Pancreas (tissue), 10 donors: ENCODE measurements around the gene BRDT. TPM values are rescaled to one million over a fixed set of nuclear protein-coding genes. Genes with fewer than 3 reads are reported as not detected.

Experiments
- ATAC-seq, 4 donors: fragments of 200-7000 bp; cut with Tn5 transposase; one replicate each; pipeline versions ENCODE4 v1.8.0 to v1.9.1; 2020; ENCODE audit warnings: mild to moderate bottlenecking in 4 of 4, moderate library complexity in 4 of 4
- DNase-seq, 6 donors: peaks; one replicate each; pipeline ENCODE4 v3.0.0-alpha.2; 2020
- FAIRE-seq: peaks from 2 replicates; lab custom pipeline; 2012; peaks lifted over from hg19 to GRCh38; lab: Jason Lieb, UNC
- H3K27ac ChIP-seq, 4 donors: fragments of 200-600 bp; sonication (generic); 1 replicate in 3 of 4; 2 replicates in 1 of 4; pipeline versions ENCODE4 v1.5.0 to v1.8.0; 2020
- H3K27me3 ChIP-seq, 4 donors: fragments of 200-600 bp; one replicate each; pipeline ENCODE4 v1.8.0; 2021
- H3K36me3 ChIP-seq, 3 donors: fragments of 200-600 bp; sonication (generic) in 1 of 3; one replicate each; pipeline versions ENCODE4 v1.5.0 to v1.8.0; 2020 to 2021
- H3K4me1 ChIP-seq, 3 donors: fragments of 200-600 bp; one replicate each; pipeline ENCODE4 v1.8.0; 2021
- H3K4me3 ChIP-seq, 4 donors: fragments of 200-600 bp; sonication (generic) in 2 of 4; one replicate each; pipeline versions ENCODE4 v1.5.0 to v1.8.0; 2020 to 2021
- H3K9me3 ChIP-seq, 4 donors: fragments of 200-600 bp; one replicate each; pipeline ENCODE4 v1.8.0; 2021
- CTCF ChIP-seq, 4 donors: fragments of 200-600 bp; sonication (generic) in 3 of 4; IDR thresholded peaks; one replicate each; pipeline versions ENCODE4 v1.5.0 to v1.8.0; 2021; ENCODE audit warnings: antibody characterized with exemption in 4 of 4
- WGBS, 2 donors: extraction: QIAGEN DNeasy Blood & Tissue Kit; methylation state at CpG; one replicate each; pipeline ENCODE4 v1.1.7; 2013; 5-methylcytosine and 5-hydroxymethylcytosine counted together
- intact Hi-C, 3 donors: fragments of 100-400 bp; cut with DNase I; formaldehyde crosslinking; loops; one replicate each; pipeline versions ENCODE4 v1.11.1 to v1.14.2; 2022
- polyA plus RNA-seq, 2 donors: library from polyadenylated mRNA; stranded (reverse); fragments of 200-250 nt; gene quantifications; one replicate each; pipeline ENCODE4 v1.2.3, GENCODE V29; 2013
- total RNA-seq, 6 donors: library from RNA; stranded (reverse); fragmentation: NEBNext Ultra II Directional in 4 of 6; extraction: Animal tissue kit (Norgen Biotek cat#: 25700) in 4 of 6; gene quantifications; one replicate each; pipeline versions ENCODE4 v1.2.1 to v1.2.4, GENCODE V29; 2021 to 2023
- donor health status: healthy with polysubstance abuse.
- donor health status: DM: no; HTN: no; CAD: no; lungs with moderate emphysema.
- donor health status: DM: no; HTN: no; CAD: no.
- donor health status: control.
- donor health status: control.
- donor health status: Bipolar disorder and iron deficiency.
- donor health status: DM: yes; HTN: yes; CAD: no.
- donor health status: DM: no; HTN: no; CAD: no.
- donor health status: DM: no; HTN: no; CAD: no.
- donor health status: DM: yes; HTN: yes; CAD: no.

The BRDT gene
- total and polyA plus RNA-seq, 8 donors = not detected

GRCh38 chr1:91968334-91968733, 19.1 kb downstream of the BRDT start:
- H3K9me3 ChIP-seq = no peaks in the 10 kb centered on the region
- H3K27me3 ChIP-seq = no peaks in the 10 kb centered on the region
- intact Hi-C loops = no loop called here
- DNase-seq = no peak
- no peaks in the 10 kb centered on the region for H3K4me1 ChIP-seq
- no peak for TF ChIP-seq CTCF (IDR thresholded peaks at IDR 0.05)
- 62 to 79% methylated on average over 2 of the region's 2 CpGs for WGBS, 2 donors
- no peak overlapping the region for H3K4me3 ChIP-seq
- ATAC-seq = no peak
- FAIRE-seq = no peak
- no peaks in the 10 kb centered on the region for H3K36me3 ChIP-seq
- no peak overlapping the region for H3K27ac ChIP-seq

DNA sequence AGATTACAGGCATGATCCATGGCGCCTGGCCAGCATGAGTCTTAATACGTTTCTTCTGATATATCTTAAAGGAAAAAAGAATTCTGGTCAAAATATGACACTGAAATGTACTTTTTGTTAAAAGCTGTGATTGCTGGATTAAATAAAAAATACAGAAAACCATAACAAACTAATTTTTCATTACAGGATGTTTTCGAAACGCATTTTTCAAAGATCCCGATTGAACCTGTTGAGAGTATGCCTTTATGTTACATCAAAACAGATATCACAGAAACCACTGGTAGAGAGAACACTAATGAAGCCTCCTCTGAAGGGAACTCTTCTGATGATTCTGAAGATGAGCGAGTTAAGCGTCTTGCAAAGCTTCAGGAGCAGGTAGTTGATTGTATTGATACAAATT, 30.2 kb downstream of the BRDT start:
- ATAC-seq = no peak
- DNase-seq = no peak
- Histone ChIP-seq H3K27me3 (no peaks in the 10 kb centered on the region), H3K36me3 (no peaks in the 10 kb centered on the region), H3K9me3 (no peaks in the 10 kb centered on the region), H3K27ac (no peak overlapping the region), H3K4me3 (no peak overlapping the region), H3K4me1 (no peaks in the 10 kb centered on the region)
- WGBS, 2 donors = 84 to 89% methylated on average over 7 of the region's 7 CpGs
- intact Hi-C loops = no loop called here
- TF ChIP-seq CTCF (IDR thresholded peaks at IDR 0.05) = no peak
- FAIRE-seq = no peak

- FAIRE-seq (no peak), ATAC-seq (no peak), DNase-seq (no peak)
- H3K27me3 ChIP-seq = no peaks in the 10 kb centered on the region
- H3K9me3 ChIP-seq = no peaks in the 10 kb centered on the region
- 68 to 79% methylated on average over 3 of the region's 3 CpGs for WGBS, 2 donors
- H3K36me3 ChIP-seq = no peaks in the 10 kb centered on the region
- no peak overlapping the region for H3K27ac ChIP-seq
- H3K4me3 ChIP-seq = no peak overlapping the region
- H3K4me1 ChIP-seq = no peaks in the 10 kb centered on the region
- no peak for TF ChIP-seq CTCF (IDR thresholded peaks at IDR 0.05)
- intact Hi-C loops = no loop called here
Observed at GRCh38 chr1:91980663-91981062, 31.5 kb downstream of the BRDT start.

DNA sequence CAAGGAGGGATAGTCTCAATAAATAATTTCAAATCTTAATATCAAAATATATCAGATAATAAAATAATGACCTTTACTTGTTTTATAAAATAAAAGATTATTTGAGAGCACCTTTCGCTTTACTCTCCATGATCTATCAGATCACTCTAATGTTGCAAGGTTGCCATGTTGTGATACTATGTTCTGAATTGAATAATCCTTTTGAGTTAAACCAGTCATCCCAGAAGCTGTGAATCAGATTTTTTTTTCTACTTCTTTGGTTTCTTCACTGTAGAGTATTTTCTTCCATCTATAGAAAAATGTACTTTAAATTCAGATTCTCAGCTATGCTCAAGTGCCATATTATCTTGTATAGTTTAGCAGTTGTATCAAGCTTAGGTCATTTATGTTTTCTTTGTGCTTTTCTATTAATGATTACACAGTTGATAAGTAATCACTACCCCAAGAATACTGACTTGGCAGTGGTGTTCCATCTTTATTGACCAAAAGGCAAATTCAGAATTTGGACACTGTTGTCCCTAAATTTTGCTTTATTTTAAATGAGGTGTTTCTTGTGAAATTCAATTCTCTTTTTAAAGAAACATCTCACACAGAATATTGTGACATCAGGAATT, 32.9 kb downstream of the BRDT start:
- WGBS, 2 donors = 35% methylated on average over 1 of the region's 1 CpG

More for the DNA sequence above, 32.9 kb downstream of the BRDT start:
- no peak for FAIRE-seq
- no peaks in the 10 kb centered on the region for H3K4me1 ChIP-seq
- intact Hi-C loops = no loop called here
- no peak for TF ChIP-seq CTCF (IDR thresholded peaks at IDR 0.05)
- no peaks in the 10 kb centered on the region for H3K9me3 ChIP-seq
- DNase-seq = no peak
- no peak overlapping the region for H3K4me3 ChIP-seq
- H3K27ac ChIP-seq = no peak overlapping the region
- ATAC-seq = no peak
- H3K36me3 ChIP-seq = no peaks in the 10 kb centered on the region
- H3K27me3 ChIP-seq = no peaks in the 10 kb centered on the region
